Spleen (tissue), 11 donors: ENCODE measurements around the gene SELENOS. TPM values are rescaled to one million over a fixed set of nuclear protein-coding genes. Genes with fewer than 3 reads are reported as not detected.
A peak's percentile ranks its signal among the peaks of the same experiment; 100 is the strongest.

Experiments
- DNase-seq: peaks from one replicate; pipeline ENCODE4 v3.0.0-alpha.2; 2020
- H3K27ac ChIP-seq, 8 donors: fragments of 200-600 bp; sonication (generic) in 7 of 8; 1 replicate in 4 of 8; 2 replicates in 4 of 8; pipeline versions ENCODE4 v1.5.0 to v1.8.0; 2016 to 2021; ENCODE audit warnings: inconsistent platforms in 4 of 8, mild to moderate bottlenecking in 4 of 8, moderate library complexity in 1 of 8
- H3K27me3 ChIP-seq, 7 donors: fragments of 200-600 bp; sonication (generic) in 6 of 7; replicated peaks in 1 of 7; 1 replicate in 4 of 7; 2 replicates in 3 of 7; pipeline versions ENCODE4 v1.5.0 to v1.8.0; 2016 to 2021; ENCODE audit warnings: inconsistent platforms in 3 of 7, mild to moderate bottlenecking in 1 of 7
- H3K36me3 ChIP-seq, 6 donors: fragments of 200-600 bp; sonication (generic) in 5 of 6; 1 replicate in 4 of 6; 2 replicates in 2 of 6; pipeline versions ENCODE4 v1.5.0 to v1.8.0; 2016 to 2021; ENCODE audit warnings: inconsistent platforms in 2 of 6
- H3K4me1 ChIP-seq, 6 donors: fragments of 200-600 bp; sonication (generic) in 5 of 6; 1 replicate in 3 of 6; 2 replicates in 3 of 6; pipeline versions ENCODE4 v1.5.0 to v1.8.0; 2016 to 2021; ENCODE audit warnings: inconsistent platforms in 3 of 6
- H3K4me3 ChIP-seq, 8 donors: fragments of 200-600 bp; sonication (generic) in 7 of 8; 1 replicate in 4 of 8; 2 replicates in 4 of 8; pipeline versions ENCODE4 v1.5.0 to v1.8.0; 2016 to 2021; ENCODE audit warnings: inconsistent platforms in 4 of 8, mild to moderate bottlenecking in 4 of 8, moderate library complexity in 2 of 8
- H3K9me3 ChIP-seq, 8 donors: fragments of 200-600 bp; sonication (generic) in 7 of 8; 1 replicate in 4 of 8; 2 replicates in 4 of 8; pipeline versions ENCODE4 v1.5.0 to v1.8.0; 2016 to 2021; ENCODE audit warnings: inconsistent platforms in 4 of 8
- CTCF ChIP-seq, 11 experiments: fragments of 200-600 bp in 7 of 11; fragments of 450-650 bp in 4 of 11; sonication (generic) in 4 of 11; IDR thresholded peaks in 8 of 11; conservative IDR thresholded peaks in 3 of 11; 1 replicate in 7 of 11; 2 replicates in 4 of 11; pipeline versions ENCODE4 v1.4.0 to v1.8.0; 2016 to 2021; ENCODE audit warnings: antibody characterized with exemption in 11 of 11, inconsistent platforms in 4 of 11, mild to moderate bottlenecking in 1 of 11
- POLR2A ChIP-seq, 3 donors: fragments of 450-650 bp; IDR thresholded peaks; one replicate each; pipeline ENCODE4 v1.5.1; 2017; ENCODE audit warnings: antibody characterized with exemption in 3 of 3, mild to moderate bottlenecking in 1 of 3
- POLR2AphosphoS5 ChIP-seq, 3 donors: sonication (generic); formaldehyde crosslinking; IDR thresholded peaks; one replicate each; pipeline ENCODE4 v1.5.1; 2017; ENCODE audit warnings: antibody characterized with exemption in 3 of 3
- WGBS, 5 donors: extraction: QIAGEN DNeasy Blood & Tissue Kit in 3 of 5; methylation state at CpG; one replicate each; pipeline versions ENCODE4 v1.1.5 to v1.1.7; 2013 to 2018; 5-methylcytosine and 5-hydroxymethylcytosine counted together
- intact Hi-C: fragments of 100-400 bp; cut with DNase I; formaldehyde crosslinking; loops from one replicate; pipeline ENCODE4 v1.15.0; 2023; ENCODE audit warnings: low total_unique reads
- polyA plus RNA-seq, 3 donors: library from polyadenylated mRNA; stranded (reverse); fragments of 200-250 nt; gene quantifications; one replicate each; pipeline ENCODE4 v1.2.1, GENCODE V29; 2013
- total RNA-seq, 7 donors: library from RNA; depleted of rRNA in 3 of 7; stranded (reverse); fragments of >200 nt in 3 of 7; fragmentation: NEBNext Ultra II Directional in 4 of 7; extraction: Animal tissue kit (Norgen Biotek cat#: 25700) in 4 of 7; gene quantifications; one replicate each; pipeline versions ENCODE4 v1.1.0 to v1.2.1, GENCODE V29; 2016 to 2021
- donor health status: healthy with polysubstance abuse.
- donor health status: DM: no; HTN: no; CAD: no; lungs with moderate emphysema.
- donor health status: DM: no; HTN: no; CAD: no.
- donor health status: Bipolar disorder and iron deficiency.
- donor health status: healthy.
- donor health status: DM: no; HTN: no; CAD: no.
- donor health status: DM: yes; HTN: yes; CAD: no.

SELENOS gene
- total and polyA plus RNA-seq, 10 donors, result 25.7 to 109 (median 57.3) TPM

- Histone ChIP-seq H3K27me3 (no peaks in the 10 kb centered on the region), H3K36me3 (peaks cover 0 to 59% (median 28%) of the 10 kb centered on the region in 6 donors), H3K27ac (peak overlapping the region in 1 of 8 donors; percentile 18), H3K9me3 (peaks cover 0 to 10% (median 7%) of the 10 kb centered on the region in 8 donors), H3K4me1 (peaks cover 3 to 94% (median 40%) of the 10 kb centered on the region in 6 donors), H3K4me3 (no peak overlapping the region)
- whole genome bisulfite sequencing, 5 donors, result 70 to 93% (median 85%) methylated on average over 5 of the region's 5 CpGs
- no peak for TF ChIP-seq POLR2A (IDR thresholded peaks at IDR 0.05)
- TF ChIP-seq POLR2AphosphoS5 (IDR thresholded peaks at IDR 0.05), result no peak
- TF ChIP-seq CTCF (IDR thresholded peaks at IDR 0.05 in 8 of 11, conservative IDR thresholded peaks at IDR 0.05 in 3 of 11), result no peak
- intact Hi-C loops, result loop anchor here (10.0 kb wide), 1 partner anchor 49 kb away; no protein-coding TSS in a partner anchor
- DNase-seq, result no peak
Measured at GRCh38 chr15:101233651-101234280, 43.5 kb downstream of the SELENOS start.

- Histone ChIP-seq H3K36me3 (peaks cover 0 to 66% (median 28%) of the 10 kb centered on the region in 6 donors), H3K27me3 (no peaks in the 10 kb centered on the region), H3K4me3 (no peak overlapping the region), H3K27ac (peak overlapping the region in 1 of 8 donors; percentile 26), H3K9me3 (peaks cover 3 to 21% (median 18%) of the 10 kb centered on the region in 8 donors), H3K4me1 (peaks cover under 1 to 85% (median 31%) of the 10 kb centered on the region in 6 donors)
- intact Hi-C loops, result loop anchor here (10.0 kb wide), 1 partner anchor 48 kb away; no protein-coding TSS in a partner anchor
- 67 to 85% (median 79%) methylated on average over 3 to 5 of the region's 5 CpGs for WGBS, 5 donors
- DNase-seq, result no peak
- TF ChIP-seq POLR2AphosphoS5 (IDR thresholded peaks at IDR 0.05) (no peak), POLR2A (IDR thresholded peaks at IDR 0.05) (no peak), CTCF (IDR thresholded peaks at IDR 0.05 in 8 of 11, conservative IDR thresholded peaks at IDR 0.05 in 3 of 11) (no peak)
Measured at GRCh38 chr15:101232677-101233076, 44.6 kb downstream of the SELENOS start.

- Histone ChIP-seq H3K27ac (no peak overlapping the region), H3K9me3 (peaks cover 3 to 25% (median 19%) of the 10 kb centered on the region in 8 donors), H3K4me1 (peaks cover 0 to 82% (median 13%) of the 10 kb centered on the region in 6 donors), H3K27me3 (no peaks in the 10 kb centered on the region), H3K36me3 (peaks cover 0 to 72% (median 12%) of the 10 kb centered on the region in 6 donors), H3K4me3 (no peak overlapping the region)
- intact Hi-C loops, result no loop called here
- TF ChIP-seq CTCF (IDR thresholded peaks at IDR 0.05 in 8 of 11, conservative IDR thresholded peaks at IDR 0.05 in 3 of 11), result no peak
- no peak for TF ChIP-seq POLR2A (IDR thresholded peaks at IDR 0.05)
- TF ChIP-seq POLR2AphosphoS5 (IDR thresholded peaks at IDR 0.05), result no peak
- no peak for DNase-seq
Measured at GRCh38 chr15:101228313-101228712, 49.0 kb downstream of the SELENOS start.

GRCh38 chr15:101225658-101226057 is 51.6 kb downstream of the SELENOS start:
- DNase-seq, result no peak
- Histone ChIP-seq H3K4me3 (no peak overlapping the region), H3K4me1 (peaks cover 6 to 82% (median 21%) of the 10 kb centered on the region in 6 donors), H3K27ac (no peak overlapping the region), H3K27me3 (no peaks in the 10 kb centered on the region), H3K36me3 (peaks cover 0 to 53% (median 6%) of the 10 kb centered on the region in 6 donors), H3K9me3 (peaks cover 3 to 25% (median 19%) of the 10 kb centered on the region in 8 donors)
- TF ChIP-seq CTCF (IDR thresholded peaks at IDR 0.05 in 8 of 11, conservative IDR thresholded peaks at IDR 0.05 in 3 of 11) (no peak), POLR2AphosphoS5 (IDR thresholded peaks at IDR 0.05) (no peak), POLR2A (IDR thresholded peaks at IDR 0.05) (no peak)
- WGBS, 5 donors, result 69 to 82% (median 76%) methylated on average over 5 of the region's 5 CpGs
- intact Hi-C loops, result no loop called here
